MM.1S (cell line): ENCODE data around the gene FGF14.

Experiments used
- CTCF ChIP-seq: fragments of 300-600 bp; sonication (generic); IDR thresholded peaks from 2 replicates; pipeline ENCODE4 v1.5.1; 2016; ENCODE audit warnings: antibody characterized with exemption, low read length, mixed read lengths
- EZH2 ChIP-seq: fragments of 300-600 bp; sonication (generic); optimal IDR thresholded peaks from 2 replicates; pipeline ENCODE3; 2017; ENCODE audit warnings: low read depth, mild to moderate bottlenecking, antibody characterized with exemption, low read length, mixed read lengths
- EZH2phosphoT487 ChIP-seq: fragments of 300-600 bp; sonication (generic); IDR thresholded peaks from 2 replicates; pipeline ENCODE4 v1.6.1; 2018; ENCODE audit warnings: antibody characterized with exemption, low read length

- TF ChIP-seq EZH2 (no peak), CTCF (no peak), EZH2phosphoT487 (no peak)
Measured at GRCh38 chr13:102295316-102296048, 106.4 kb downstream of the FGF14 start.
